ENCODE results near the gene PANX2.

Gene PANX2

GRCh38 chr22:50169774-50170341 is 673 bp upstream of the PANX2 start:
- DNase-seq (ENCODE audit: low read depth, low spot score), result no peak

DNA sequence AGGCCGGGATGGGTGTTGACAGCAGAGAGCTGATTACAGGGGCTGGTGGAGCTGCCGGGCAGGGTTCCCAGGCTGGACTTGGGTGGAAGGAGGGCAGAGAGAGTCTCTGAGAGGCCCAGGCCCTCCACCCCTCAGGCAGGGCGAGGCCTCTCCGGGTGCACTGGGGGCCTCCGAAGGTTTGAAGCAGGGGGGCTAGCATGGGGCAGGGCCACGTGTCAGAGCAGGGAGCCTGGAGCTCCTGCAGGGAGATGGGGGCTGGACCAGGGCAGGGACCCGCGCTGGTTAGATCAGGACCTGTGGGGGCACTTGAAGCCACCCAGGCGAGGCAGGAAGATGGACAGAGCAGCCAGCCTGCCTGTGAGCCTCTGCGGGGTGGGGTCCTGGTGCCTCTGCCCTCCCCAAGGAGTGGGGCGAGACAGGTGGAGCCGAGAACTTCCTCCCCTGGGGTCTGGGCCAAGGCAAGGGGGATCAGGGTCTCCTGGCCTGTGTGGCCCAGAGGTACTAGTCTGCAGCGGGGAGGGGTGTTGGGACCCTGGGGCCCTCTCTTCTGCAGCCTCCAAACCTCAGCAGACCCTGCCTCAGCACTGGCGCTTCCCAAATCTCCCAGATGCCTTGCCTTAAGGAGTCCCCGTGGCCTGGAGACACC is 911 bp downstream of the PANX2 start:
- no peak for DNase-seq (ENCODE audit: low read depth, low spot score)

- no peak for DNase-seq (ENCODE audit: low read depth, low spot score)
These were observed 1.5 kb downstream of the PANX2 start for GRCh38 chr22:50171965-50172421.

- no peak for DNase-seq (ENCODE audit: low read depth, low spot score)
These were observed 2.9 kb downstream of the PANX2 start for GRCh38 chr22:50173311-50173982.

DNA sequence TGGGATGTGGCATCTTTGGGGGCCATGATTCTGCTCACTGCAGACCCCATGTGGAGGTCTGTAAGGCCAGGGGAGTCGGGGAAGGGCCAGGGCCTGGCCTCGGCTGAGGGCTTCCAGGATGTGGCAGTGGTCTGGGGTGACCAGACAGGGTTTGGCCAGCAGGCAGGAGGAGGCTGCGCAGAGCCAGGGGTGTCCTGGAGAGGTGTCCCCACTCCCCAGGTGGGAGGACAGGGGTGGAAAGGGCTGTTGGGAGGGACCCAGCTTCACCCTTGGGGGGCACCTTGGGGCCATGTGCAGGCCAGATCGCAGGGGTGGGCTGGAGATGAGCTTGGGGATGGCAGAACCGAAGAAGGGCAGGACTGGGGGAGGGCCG is 3.4 kb downstream of the PANX2 start:
- DNase-seq (ENCODE audit: low read depth, low spot score), result no peak

- no peak for DNase-seq (ENCODE audit: low read depth, low spot score)
These were observed 4.1 kb downstream of the PANX2 start for GRCh38 chr22:50174382-50175190.

GRCh38 chr22:50175191-50175461 is 4.6 kb downstream of the PANX2 start:
- DNase-seq (ENCODE audit: low read depth, low spot score), result no peak

- DNase-seq (ENCODE audit: low read depth, low spot score), result no peak
These were observed 5.7 kb downstream of the PANX2 start for GRCh38 chr22:50175921-50176849.

DNA sequence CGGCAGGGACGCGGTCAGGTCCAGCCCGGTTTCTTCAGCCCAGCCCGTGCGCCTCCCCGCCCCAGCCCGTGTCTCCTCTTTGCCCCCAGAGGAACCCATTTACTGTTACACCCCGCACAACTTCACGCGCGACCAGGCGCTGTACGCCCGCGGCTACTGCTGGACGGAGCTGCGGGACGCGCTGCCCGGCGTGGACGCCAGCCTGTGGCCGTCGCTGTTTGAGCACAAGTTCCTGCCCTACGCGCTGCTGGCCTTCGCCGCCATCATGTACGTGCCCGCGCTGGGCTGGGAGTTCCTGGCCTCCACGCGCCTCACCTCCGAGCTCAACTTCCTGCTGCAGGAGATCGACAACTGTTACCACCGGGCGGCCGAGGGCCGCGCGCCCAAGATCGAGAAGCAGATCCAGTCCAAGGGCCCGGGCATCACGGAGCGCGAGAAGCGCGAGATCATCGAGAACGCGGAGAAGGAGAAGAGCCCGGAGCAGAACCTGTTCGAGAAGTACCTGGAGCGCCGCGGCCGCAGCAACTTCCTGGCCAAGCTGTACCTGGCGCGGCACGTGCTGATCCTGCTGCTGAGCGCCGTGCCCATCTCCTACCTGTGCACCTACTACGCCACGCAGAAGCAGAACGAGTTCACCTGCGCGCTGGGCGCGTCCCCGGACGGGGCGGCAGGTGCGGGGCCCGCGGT is 6.5 kb downstream of the PANX2 start:
- no peak for DNase-seq (ENCODE audit: low read depth, low spot score)

DNA sequence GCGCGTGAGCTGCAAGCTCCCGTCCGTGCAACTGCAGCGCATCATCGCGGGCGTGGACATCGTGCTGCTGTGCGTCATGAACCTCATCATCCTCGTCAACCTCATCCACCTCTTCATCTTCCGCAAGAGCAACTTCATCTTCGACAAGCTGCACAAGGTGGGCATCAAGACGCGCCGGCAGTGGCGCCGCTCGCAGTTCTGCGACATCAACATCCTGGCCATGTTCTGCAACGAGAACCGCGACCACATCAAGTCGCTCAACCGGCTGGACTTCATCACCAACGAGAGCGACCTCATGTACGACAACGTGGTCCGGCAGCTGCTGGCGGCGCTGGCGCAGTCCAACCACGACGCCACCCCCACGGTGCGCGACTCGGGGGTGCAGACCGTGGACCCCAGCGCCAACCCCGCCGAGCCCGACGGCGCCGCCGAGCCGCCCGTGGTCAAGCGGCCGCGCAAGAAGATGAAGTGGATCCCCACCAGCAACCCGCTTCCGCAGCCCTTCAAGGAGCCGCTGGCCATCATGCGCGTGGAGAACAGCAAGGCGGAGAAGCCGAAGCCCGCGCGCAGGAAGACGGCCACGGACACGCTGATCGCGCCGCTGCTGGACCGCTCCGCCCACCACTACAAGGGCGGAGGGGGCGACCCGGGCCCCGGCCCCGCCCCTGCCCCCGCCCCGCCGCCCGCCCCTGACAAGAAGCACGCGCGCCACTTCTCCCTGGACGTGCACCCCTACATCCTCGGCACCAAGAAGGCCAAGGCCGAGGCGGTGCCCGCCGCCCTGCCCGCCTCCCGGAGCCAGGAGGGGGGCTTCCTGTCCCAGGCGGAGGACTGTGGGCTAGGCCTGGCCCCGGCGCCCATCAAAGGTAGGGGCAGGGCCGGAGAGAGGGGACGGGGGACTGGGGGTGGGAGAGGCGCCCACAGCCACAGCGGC is 7.3 kb downstream of the PANX2 start:
- DNase-seq (ENCODE audit: low read depth, low spot score), result no peak

- no peak for DNase-seq (ENCODE audit: low read depth, low spot score)
These were observed 7.9 kb downstream of the PANX2 start for GRCh38 chr22:50178471-50178864.

GRCh38 chr22:50178871-50179869 is 8.6 kb downstream of the PANX2 start:
- no peak for DNase-seq (ENCODE audit: low read depth, low spot score)

- no peak for DNase-seq (ENCODE audit: low read depth, low spot score)
These were observed 9.6 kb downstream of the PANX2 start for GRCh38 chr22:50179937-50180726.

- DNase-seq (ENCODE audit: low read depth, low spot score), result no peak
These were observed 10.4 kb downstream of the PANX2 start for GRCh38 chr22:50180727-50181521.

DNA sequence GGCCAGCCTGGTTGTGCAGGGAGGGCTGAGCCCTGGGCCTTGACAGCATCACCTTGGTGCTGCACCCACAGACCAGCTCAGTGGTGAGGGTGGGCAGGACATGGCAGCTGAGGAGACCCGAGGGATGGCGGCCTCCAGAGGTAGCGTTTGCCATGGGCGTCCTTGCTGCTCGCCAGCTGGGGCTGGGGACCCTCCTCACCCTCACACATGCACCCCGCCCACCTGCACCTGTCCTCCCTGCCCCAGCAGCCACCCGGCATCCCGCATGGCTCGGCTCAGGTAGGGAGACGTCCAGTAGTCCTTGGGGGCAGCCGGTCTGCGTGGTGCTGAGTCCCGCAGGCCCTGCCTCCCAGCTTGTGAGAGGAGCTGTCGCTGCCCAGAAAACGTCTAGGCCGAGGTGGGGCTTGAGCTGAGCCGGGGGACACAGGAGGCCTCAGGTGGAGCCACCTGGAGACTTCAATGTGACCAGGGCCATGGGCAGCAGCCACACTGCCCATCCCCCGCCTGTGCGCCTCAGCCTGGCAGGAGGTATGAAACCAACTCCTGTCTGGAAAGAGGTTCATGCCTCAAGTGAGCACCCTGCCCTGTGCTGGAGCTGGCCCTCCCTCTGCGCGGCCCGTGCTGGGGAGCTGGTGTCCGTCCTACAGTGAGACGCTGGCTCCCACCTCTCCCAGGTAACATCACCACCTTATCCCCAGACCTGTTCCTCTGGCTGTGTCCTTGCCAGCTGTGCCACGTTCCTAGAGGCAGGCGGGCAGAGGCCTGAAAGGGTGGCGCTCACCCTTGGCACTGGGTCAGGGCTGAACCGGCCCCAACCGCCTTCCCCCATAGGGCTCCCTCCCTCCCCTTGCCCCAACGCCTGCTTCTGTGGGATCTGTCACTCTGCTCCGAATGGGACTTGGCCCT is 11.9 kb downstream of the PANX2 start:
- DNase-seq (ENCODE audit: low read depth, low spot score), result no peak

All from brain pericyte (primary cell).